ENCODE data around the gene PTK6.
A peak's percentile ranks its signal among the peaks of the same experiment; 100 is the strongest.

PTK6 gene

GRCh38 chr20:63495741-63496595 lies 41.2 kb downstream of the PTK6 start:
- DNase-seq (ENCODE audit: low spot score) = peak; percentile 71

GRCh38 chr20:63495167-63495720 lies 41.9 kb downstream of the PTK6 start:
- DNase-seq (ENCODE audit: low spot score) = no peak

GRCh38 chr20:63494420-63495166 lies 42.6 kb downstream of the PTK6 start:
- DNase-seq (ENCODE audit: low spot score) = no peak

- DNase-seq (ENCODE audit: low spot score) = no peak
Observed at GRCh38 chr20:63494084-63494419, 43.1 kb downstream of the PTK6 start.

- DNase-seq (ENCODE audit: low spot score) = no peak
Observed at GRCh38 chr20:63493563-63494020, 43.6 kb downstream of the PTK6 start.

- DNase-seq (ENCODE audit: low spot score) = no peak
Observed at GRCh38 chr20:63492982-63493381, 44.2 kb downstream of the PTK6 start.

GRCh38 chr20:63492518-63492917 lies 44.7 kb downstream of the PTK6 start:
- DNase-seq (ENCODE audit: low spot score) = no peak

- DNase-seq (ENCODE audit: low spot score) = no peak
Observed at GRCh38 chr20:63491635-63492230, 45.4 kb downstream of the PTK6 start.

- DNase-seq (ENCODE audit: low spot score) = no peak
Observed at GRCh38 chr20:63491078-63491477, 46.1 kb downstream of the PTK6 start.

GRCh38 chr20:63490416-63490815 lies 46.8 kb downstream of the PTK6 start:
- DNase-seq (ENCODE audit: low spot score) = no peak

GRCh38 chr20:63488315-63489251 lies 48.6 kb downstream of the PTK6 start:
- DNase-seq (ENCODE audit: low spot score) = no peak

- DNase-seq (ENCODE audit: low spot score) = no peak
Observed at GRCh38 chr20:63487781-63488241, 49.4 kb downstream of the PTK6 start.

- no peak for DNase-seq (ENCODE audit: low spot score)
Observed at GRCh38 chr20:63487116-63487764, 49.9 kb downstream of the PTK6 start.

GRCh38 chr20:63486300-63486855 lies 50.8 kb downstream of the PTK6 start:
- no peak for DNase-seq (ENCODE audit: low spot score)

GRCh38 chr20:63484651-63485403 lies 52.3 kb downstream of the PTK6 start:
- DNase-seq (ENCODE audit: low spot score) = no peak

- no peak for DNase-seq (ENCODE audit: low spot score)
Observed at GRCh38 chr20:63484236-63484635, 52.9 kb downstream of the PTK6 start.

- peak; percentile 68 for DNase-seq (ENCODE audit: low spot score)
Observed at GRCh38 chr20:63483834-63484233, 53.3 kb downstream of the PTK6 start.

- no peak for DNase-seq (ENCODE audit: low spot score)
Observed at GRCh38 chr20:63482021-63482587, 55.1 kb downstream of the PTK6 start.

GRCh38 chr20:63481503-63481902 lies 55.7 kb downstream of the PTK6 start:
- DNase-seq (ENCODE audit: low spot score) = no peak
